Ramos (cell line): Measurements from ENCODE around the gene SEMA6A.
"Not testable (repeated sequence)": the region's sequence is repeated elsewhere in the genome, so short reads cannot be mapped to it uniquely, and the experiment has no call there.

Experiments used
- in situ Hi-C: fragments of 300-500 bp; cut with MboI; formaldehyde crosslinking; loops from one replicate; pipeline ENCODE4 v1.14.3; 2022; ENCODE audit warnings: low sequenced_read_pairs; ENCODE audit not compliant: unreplicated experiment

SEMA6A gene

GRCh38 chr5:116527582-116527981, 47.0 kb downstream of the SEMA6A start:
- in situ Hi-C loops = no loop called here

GRCh38 chr5:116525674-116526073, 48.9 kb downstream of the SEMA6A start:
- in situ Hi-C loops = no loop called here

- in situ Hi-C loops = no loop called here
Observed at GRCh38 chr5:116524966-116525365, 49.7 kb downstream of the SEMA6A start.

- in situ Hi-C loops = no loop called here
Observed at GRCh38 chr5:116524051-116524904, 50.3 kb downstream of the SEMA6A start.

GRCh38 chr5:116523182-116523581, 51.4 kb downstream of the SEMA6A start:
- in situ Hi-C loops = not testable (repeated sequence)

GRCh38 chr5:116522356-116523136, 52.1 kb downstream of the SEMA6A start:
- in situ Hi-C loops = no loop called here

DNA sequence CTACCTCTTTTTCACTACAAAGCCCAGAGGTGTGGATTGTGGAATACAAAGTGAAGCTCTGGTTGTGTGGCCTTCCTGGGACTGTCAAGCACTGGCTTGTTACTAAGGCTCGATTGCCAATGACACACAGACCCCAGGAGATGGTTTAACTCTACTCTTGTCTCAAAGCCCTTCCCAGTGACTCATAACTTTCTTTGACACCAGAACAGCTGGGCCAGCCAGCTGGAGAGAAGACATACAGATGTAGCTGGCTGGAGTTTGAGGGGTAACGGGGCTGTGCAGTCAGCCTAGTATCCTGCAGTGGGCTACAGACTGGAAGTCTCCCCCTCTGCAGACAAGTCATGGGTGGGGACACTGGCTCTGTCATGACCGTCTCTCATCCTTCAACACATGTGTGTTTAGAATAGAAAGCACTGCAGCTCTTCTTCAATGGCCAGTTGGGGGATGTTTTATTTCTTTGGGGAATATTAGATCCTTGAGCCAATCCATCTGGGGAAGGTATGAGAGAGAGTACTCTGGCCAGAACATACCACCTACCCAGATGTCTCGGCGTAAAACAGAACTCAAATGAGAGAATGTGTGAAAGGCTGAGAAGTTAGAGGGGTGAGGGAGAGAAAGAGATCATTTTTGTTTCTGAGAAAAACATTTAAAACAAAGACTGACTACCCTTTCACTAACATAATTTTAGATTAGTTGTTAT, 53.3 kb downstream of the SEMA6A start:
- in situ Hi-C loops = no loop called here

- in situ Hi-C loops = no loop called here
Observed at GRCh38 chr5:116520771-116521170, 53.9 kb downstream of the SEMA6A start.

- in situ Hi-C loops = no loop called here
Observed at GRCh38 chr5:116518423-116518822, 56.2 kb downstream of the SEMA6A start.

DNA sequence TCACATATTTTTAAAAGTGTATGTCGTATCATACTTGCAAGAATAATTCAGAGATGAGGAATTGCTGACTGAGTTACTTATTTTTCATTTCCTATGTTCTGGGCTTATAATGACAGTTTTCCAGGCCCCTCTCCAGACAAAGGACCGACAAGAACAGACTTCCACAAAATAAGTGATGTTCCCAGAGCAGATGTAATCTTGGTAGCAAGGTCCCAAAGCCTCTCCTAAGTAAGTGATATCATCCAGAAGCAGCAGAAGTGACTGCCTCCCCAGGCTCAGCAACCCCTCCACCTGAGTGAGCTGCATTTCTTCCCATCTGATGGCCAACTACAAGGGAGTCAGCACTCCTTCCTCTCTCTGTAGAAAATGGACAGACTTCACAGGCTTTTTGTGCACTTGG, 57.1 kb downstream of the SEMA6A start:
- in situ Hi-C loops = no loop called here

DNA sequence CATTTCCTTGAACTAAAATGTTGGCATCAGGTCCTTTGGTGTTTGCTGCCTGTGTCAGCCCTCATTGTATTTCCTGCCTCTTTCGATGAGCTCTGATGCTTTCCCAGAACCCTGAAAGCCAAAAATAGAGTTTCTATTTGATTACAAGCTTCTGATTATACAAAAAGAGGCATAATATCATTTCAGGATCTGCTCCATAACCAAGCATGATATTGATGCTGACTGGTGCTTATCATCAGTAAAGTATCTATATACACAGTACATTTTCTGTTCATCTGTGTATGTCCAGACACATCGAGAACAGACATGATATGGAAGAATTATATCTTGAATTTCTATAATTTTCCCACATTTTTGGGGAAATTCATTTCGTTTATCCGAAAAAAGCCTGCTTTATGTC, 58.6 kb downstream of the SEMA6A start:
- in situ Hi-C loops = no loop called here

GRCh38 chr5:116514421-116514970, 60.1 kb downstream of the SEMA6A start:
- in situ Hi-C loops = no loop called here

GRCh38 chr5:116510517-116510916, 64.1 kb downstream of the SEMA6A start:
- in situ Hi-C loops = no loop called here

GRCh38 chr5:116509483-116510244, 65.0 kb downstream of the SEMA6A start:
- in situ Hi-C loops = no loop called here

- in situ Hi-C loops = no loop called here
Observed at GRCh38 chr5:116508835-116509234, 65.8 kb downstream of the SEMA6A start.

DNA sequence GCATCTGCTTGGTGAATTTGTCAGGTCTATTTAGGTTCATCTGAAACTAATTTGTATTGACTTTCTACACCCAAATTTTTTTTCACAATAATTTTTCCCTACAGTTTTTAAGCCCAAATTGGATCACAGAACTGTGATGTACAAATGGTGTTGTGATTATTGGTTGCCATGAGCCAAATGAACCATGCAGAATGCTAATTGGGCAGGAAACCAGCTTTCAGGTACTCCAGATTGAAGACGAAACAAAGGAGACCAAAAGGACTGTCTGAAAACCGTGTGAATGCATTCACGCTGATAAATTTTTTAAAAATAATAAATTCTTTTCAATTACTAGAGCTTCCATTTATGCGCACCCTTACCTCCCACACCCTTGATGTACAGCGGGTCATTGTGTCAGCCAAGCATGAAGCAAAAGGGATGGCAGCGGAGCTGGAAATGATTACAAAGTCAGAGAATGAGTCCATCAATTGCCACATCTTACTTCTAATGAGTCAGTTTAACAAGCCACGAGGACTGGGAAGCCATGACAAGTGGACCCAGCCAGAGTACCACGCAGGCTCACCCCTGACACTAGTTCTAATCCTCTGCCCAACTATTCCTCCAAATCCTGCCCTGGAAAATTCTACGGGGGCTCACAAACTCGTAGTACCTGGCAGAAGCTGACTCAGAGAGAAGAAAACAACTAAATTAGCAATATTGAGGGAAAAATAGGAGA, 66.5 kb downstream of the SEMA6A start:
- in situ Hi-C loops = no loop called here

DNA sequence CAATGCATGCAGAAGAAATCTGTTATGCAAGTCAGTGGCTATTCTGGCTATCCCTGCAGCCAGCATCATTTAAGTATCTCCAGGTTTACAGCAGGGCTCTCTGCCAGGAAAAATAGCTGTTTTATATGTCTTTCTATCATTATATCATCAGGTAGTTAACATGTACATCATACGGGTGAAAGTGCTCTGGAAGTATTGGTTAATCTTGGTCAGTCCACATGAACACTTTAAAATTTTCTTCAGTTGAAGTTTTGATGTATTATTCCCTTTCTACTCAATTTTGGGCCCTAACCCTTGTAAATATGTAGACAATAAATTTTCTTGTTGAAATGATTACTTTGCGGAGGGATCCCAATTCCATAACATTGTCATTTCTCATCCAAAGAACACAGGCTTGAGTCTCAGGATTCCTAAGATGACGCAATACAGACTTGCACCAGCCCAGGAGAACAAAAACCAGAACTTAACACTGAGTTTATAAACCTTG, 67.5 kb downstream of the SEMA6A start:
- in situ Hi-C loops = no loop called here

- in situ Hi-C loops = no loop called here
Observed at GRCh38 chr5:116506488-116506887, 68.1 kb downstream of the SEMA6A start.

DNA sequence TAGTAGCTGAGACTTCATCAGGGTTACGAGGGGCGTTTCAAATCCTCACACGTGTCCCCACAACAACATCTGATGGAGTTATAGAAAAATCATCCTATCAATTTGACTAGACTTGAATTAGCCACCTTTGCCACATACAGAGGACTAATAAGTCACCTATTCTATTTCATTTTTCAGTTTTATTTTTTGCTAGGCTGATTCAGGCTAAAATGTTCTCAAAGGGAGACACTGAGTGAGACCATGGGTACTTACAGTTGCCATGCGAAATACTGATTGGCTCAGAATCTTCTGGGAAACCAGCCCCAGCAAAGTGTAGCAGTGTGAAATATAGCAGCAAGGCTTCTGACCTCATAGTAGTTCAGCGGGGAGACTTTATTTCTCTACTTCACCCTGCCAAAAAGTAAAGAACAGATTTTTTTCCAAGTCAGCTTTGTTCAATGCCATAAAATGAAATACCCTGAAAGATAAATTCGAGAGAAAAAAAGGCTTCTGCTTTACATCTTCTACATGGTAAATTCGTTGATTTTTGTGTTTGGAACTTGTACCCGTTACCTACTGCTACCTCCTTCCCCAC, 69.9 kb downstream of the SEMA6A start:
- in situ Hi-C loops = no loop called here
